ENCODE results near the gene KCNIP4. TPM values are rescaled to one million over a fixed set of nuclear protein-coding genes. Genes with fewer than 3 reads are reported as not detected.

The KCNIP4 gene
- total and polyA plus RNA-seq, 2 donors (not counting 3 experiments of a cell fraction or from before 2014, with no cell fraction given): not detected

DNA sequence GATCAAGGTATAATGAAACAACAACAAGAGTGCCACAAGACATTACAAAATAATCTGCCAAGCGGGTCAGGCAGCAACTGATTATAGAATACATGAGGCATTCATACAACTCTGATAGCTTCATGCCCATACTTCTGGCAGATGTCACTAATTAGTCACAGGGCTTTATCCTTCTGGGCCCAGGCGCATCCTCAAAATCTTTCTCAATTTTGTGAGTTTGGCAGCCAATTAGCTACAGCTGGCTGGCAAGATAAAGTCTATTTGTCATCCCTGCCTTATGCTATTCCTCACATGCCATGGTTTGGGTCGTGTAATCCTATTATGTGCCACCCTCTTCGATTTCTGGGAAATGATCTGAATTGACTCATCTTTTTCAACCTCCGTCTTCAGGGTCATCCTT, 994.0 kb downstream of the KCNIP4 start:
- no TSS peak for BruUV-seq (replicated peaks)
- Histone ChIP-seq H3K4me3 (replicated peaks in 1 of 3; ENCODE audit: insufficient read depth in 1 of 3, low read depth in 1 of 3, low read length in 3 of 3) (no peak overlapping the region), H3K27me3 (ENCODE audit: control insufficient read depth in 2 of 2, insufficient read depth in 2 of 2, low read length in 2 of 2) (no peaks in the 10 kb centered on the region), H3K79me2 (ENCODE audit: control insufficient read depth, insufficient read depth, low read length) (no peaks in the 10 kb centered on the region), H3K27ac (ENCODE audit: insufficient read depth, low read depth, low read length) (no peak overlapping the region), H3K4me1 (ENCODE audit: control insufficient read depth, extremely low read depth, insufficient read depth, low read length) (no peaks in the 10 kb centered on the region), H3K4me2 (ENCODE audit: insufficient read depth, low read length) (no peak overlapping the region), H2AFZ (ENCODE audit: low read depth, low read length) (no peak overlapping the region), H3K9ac (replicated peaks; ENCODE audit: extremely low read depth, insufficient read depth, low read length) (no peak overlapping the region), H3K9me1 (replicated peaks; ENCODE audit: control insufficient read depth, extremely low read depth, insufficient read depth, low read length) (no peaks in the 10 kb centered on the region), H3K36me3 (ENCODE audit: control insufficient read depth in 2 of 2, extremely low read depth in 1 of 2, insufficient read depth in 2 of 2, low read length in 2 of 2) (no peaks in the 10 kb centered on the region), H3K9me3 (replicated peaks; ENCODE audit: control insufficient read depth, insufficient read depth, low read length) (no peaks in the 10 kb centered on the region), H4K20me1 (replicated peaks; ENCODE audit: control insufficient read depth, extremely low read depth, insufficient read depth, low read length) (no peaks in the 10 kb centered on the region)
- POLR2A ChIA-PET: no interaction called here
- DNase-seq (ENCODE audit: low read depth, low spot score) (no peak), FAIRE-seq (no peak)
- CTCF ChIA-PET: interaction anchor here (0.8 to 2.2 kb wide), 3 partner anchors 11 to 515 kb away, joined by 4 to 8 read pairs (median 4); no protein-coding TSS in a partner anchor
- intact Hi-C loops (cut with micrococcal nuclease): no loop called here
- TF ChIP-seq POLR2A (IDR thresholded peaks at IDR 0.05; ENCODE audit: low read depth, low read length) (no peak), EZH2 (IDR thresholded peaks at IDR 0.05; ENCODE audit: borderline replicate concordance, low read depth, low read length, severe bottlenecking) (no peak), JUN (IDR thresholded peaks at IDR 0.05; ENCODE audit: borderline replicate concordance, insufficient read depth, insufficient read length, low read depth) (no peak), MYC (IDR thresholded peaks at IDR 0.05; ENCODE audit: low read depth, low read length) (no peak), POLR2AphosphoS5 (IDR thresholded peaks at IDR 0.05; ENCODE audit: insufficient read depth, low read depth, low read length) (no peak), FOS (IDR thresholded peaks at IDR 0.05; ENCODE audit: borderline replicate concordance, insufficient read depth, low read length) (no peak), GATA2 (IDR thresholded peaks at IDR 0.05; ENCODE audit: insufficient read depth, insufficient read length, low read depth, low read length) (no peak)
- TF ChIP-seq, protein P1, sequence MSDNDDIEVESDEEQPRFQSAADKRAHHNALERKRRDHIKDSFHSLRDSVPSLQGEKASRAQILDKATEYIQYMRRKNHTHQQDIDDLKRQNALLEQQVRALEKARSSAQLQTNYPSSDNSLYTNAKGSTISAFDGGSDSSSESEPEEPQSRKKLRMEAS (IDR thresholded peaks at IDR 0.05; ENCODE audit: insufficient read depth, insufficient read length): no peak
- dilution Hi-C loops (cut with MboI; ENCODE audit: extremely low pct_ligation_motif_present, low sequenced_read_pairs): no loop called here

DNA sequence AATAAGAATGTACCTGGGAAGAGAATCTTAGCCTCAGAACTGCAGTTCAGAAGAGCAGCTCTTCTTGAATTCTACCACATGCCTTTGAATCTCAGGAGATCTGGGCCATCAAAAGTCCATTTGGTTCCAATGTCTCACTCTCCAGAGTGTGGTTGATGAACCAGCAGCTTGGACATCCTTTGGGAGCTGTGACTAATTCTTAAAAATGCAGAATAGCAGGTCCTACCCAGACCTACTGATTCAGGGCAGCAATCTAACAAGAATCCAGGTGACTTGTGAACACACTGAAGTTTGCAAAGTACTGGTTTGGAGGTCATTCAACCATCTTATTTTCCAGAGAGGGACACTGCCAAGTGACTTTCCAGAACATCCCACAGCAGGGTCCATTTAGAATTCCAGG, 1003.6 kb downstream of the KCNIP4 start:
- H3K4me1 ChIP-seq (ENCODE audit: control insufficient read depth, extremely low read depth, insufficient read depth, low read length): no peaks in the 10 kb centered on the region
- no peak for FAIRE-seq
- no peak for TF ChIP-seq MYC (IDR thresholded peaks at IDR 0.05; ENCODE audit: low read depth, low read length)
- TF ChIP-seq EZH2 (IDR thresholded peaks at IDR 0.05; ENCODE audit: borderline replicate concordance, low read depth, low read length, severe bottlenecking): no peak
- TF ChIP-seq FOS (IDR thresholded peaks at IDR 0.05; ENCODE audit: borderline replicate concordance, insufficient read depth, low read length): no peak
- no peak for TF ChIP-seq GATA2 (IDR thresholded peaks at IDR 0.05; ENCODE audit: insufficient read depth, insufficient read length, low read depth, low read length)
- TF ChIP-seq POLR2A (IDR thresholded peaks at IDR 0.05; ENCODE audit: low read depth, low read length): no peak
- TF ChIP-seq, protein P2, sequence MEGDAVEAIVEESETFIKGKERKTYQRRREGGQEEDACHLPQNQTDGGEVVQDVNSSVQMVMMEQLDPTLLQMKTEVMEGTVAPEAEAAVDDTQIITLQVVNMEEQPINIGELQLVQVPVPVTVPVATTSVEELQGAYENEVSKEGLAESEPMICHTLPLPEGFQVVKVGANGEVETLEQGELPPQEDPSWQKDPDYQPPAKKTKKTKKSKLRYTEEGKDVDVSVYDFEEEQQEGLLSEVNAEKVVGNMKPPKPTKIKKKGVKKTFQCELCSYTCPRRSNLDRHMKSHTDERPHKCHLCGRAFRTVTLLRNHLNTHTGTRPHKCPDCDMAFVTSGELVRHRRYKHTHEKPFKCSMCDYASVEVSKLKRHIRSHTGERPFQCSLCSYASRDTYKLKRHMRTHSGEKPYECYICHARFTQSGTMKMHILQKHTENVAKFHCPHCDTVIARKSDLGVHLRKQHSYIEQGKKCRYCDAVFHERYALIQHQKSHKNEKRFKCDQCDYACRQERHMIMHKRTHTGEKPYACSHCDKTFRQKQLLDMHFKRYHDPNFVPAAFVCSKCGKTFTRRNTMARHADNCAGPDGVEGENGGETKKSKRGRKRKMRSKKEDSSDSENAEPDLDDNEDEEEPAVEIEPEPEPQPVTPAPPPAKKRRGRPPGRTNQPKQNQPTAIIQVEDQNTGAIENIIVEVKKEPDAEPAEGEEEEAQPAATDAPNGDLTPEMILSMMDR (IDR thresholded peaks at IDR 0.05; ENCODE audit: extremely low read depth in 1 of 2, insufficient read depth in 1 of 2, low read depth in 1 of 2, low read length in 2 of 2): no peak
- H4K20me1 ChIP-seq (replicated peaks; ENCODE audit: control insufficient read depth, extremely low read depth, insufficient read depth, low read length): no peaks in the 10 kb centered on the region
- BruUV-seq (replicated peaks): no TSS peak
- H3K9me3 ChIP-seq (replicated peaks; ENCODE audit: control insufficient read depth, insufficient read depth, low read length): no peaks in the 10 kb centered on the region
- H3K4me3 ChIP-seq (replicated peaks in 1 of 3; ENCODE audit: insufficient read depth in 1 of 3, low read depth in 1 of 3, low read length in 3 of 3): no peak overlapping the region
- CTCF ChIA-PET: no interaction called here
- H3K4me2 ChIP-seq (ENCODE audit: insufficient read depth, low read length): no peak overlapping the region
- H3K9me1 ChIP-seq (replicated peaks; ENCODE audit: control insufficient read depth, extremely low read depth, insufficient read depth, low read length): no peaks in the 10 kb centered on the region
- dilution Hi-C loops (cut with MboI; ENCODE audit: extremely low pct_ligation_motif_present, low sequenced_read_pairs): no loop called here
- no peak for DNase-seq (ENCODE audit: low read depth, low spot score)
- no peak overlapping the region for H3K9ac ChIP-seq (replicated peaks; ENCODE audit: extremely low read depth, insufficient read depth, low read length)
- intact Hi-C loops (cut with micrococcal nuclease): no loop called here
- POLR2A ChIA-PET: no interaction called here
- H3K27ac ChIP-seq (ENCODE audit: insufficient read depth, low read depth, low read length): no peak overlapping the region
- no peaks in the 10 kb centered on the region for H3K27me3 ChIP-seq (ENCODE audit: control insufficient read depth in 2 of 2, insufficient read depth in 2 of 2, low read length in 2 of 2)
- no peak overlapping the region for H2AFZ ChIP-seq (ENCODE audit: low read depth, low read length)
- no peaks in the 10 kb centered on the region for H3K79me2 ChIP-seq (ENCODE audit: control insufficient read depth, insufficient read depth, low read length)
- H3K36me3 ChIP-seq (ENCODE audit: control insufficient read depth in 2 of 2, extremely low read depth in 1 of 2, insufficient read depth in 2 of 2, low read length in 2 of 2): no peaks in the 10 kb centered on the region

Measured in endothelial cell of umbilical vein (primary cell).